Measurements from ENCODE around the gene RINT1. TPM values are rescaled to one million over a fixed set of nuclear protein-coding genes. Genes with fewer than 3 reads are reported as not detected.

The RINT1 gene
- total RNA-seq, 1 donor from 2014 or later: 8.9 TPM

GRCh38 chr7:105580022-105580740, 48.2 kb downstream of the RINT1 start:
- H3K27me3 ChIP-seq: no peaks in the 10 kb centered on the region
- no peaks in the 10 kb centered on the region for H3K4me1 ChIP-seq
- H3K36me3 ChIP-seq: no peaks in the 10 kb centered on the region
- intact Hi-C loops (cut with DNase I): no loop called here
- no peak overlapping the region for H3K4me3 ChIP-seq
- H3K9me3 ChIP-seq: no peaks in the 10 kb centered on the region
- TF ChIP-seq CTCF (IDR thresholded peaks at IDR 0.05): no peak
- no peak for DNase-seq (ENCODE audit: low spot score in 2 of 2)
- no peak overlapping the region for H3K27ac ChIP-seq

GRCh38 chr7:105581066-105581811, 49.2 kb downstream of the RINT1 start, which contains the start of gene EFCAB10:
Gene EFCAB10, minus strand, starts transcription at chr7:105581493. Its CDS starts 30 bp downstream, at chr7:105581463.
- intact Hi-C loops (cut with DNase I): no loop called here
- no peak within 1 kb of the TSS for H3K27ac ChIP-seq
- no peaks in the 10 kb centered on the region for H3K27me3 ChIP-seq
- H3K9me3 ChIP-seq: no peaks in the 10 kb centered on the region
- no peaks in the 10 kb centered on the region for H3K4me1 ChIP-seq
- H3K4me3 ChIP-seq: peak within 1 kb of the TSS; percentile 35 to 36
- no peak for DNase-seq (ENCODE audit: low spot score in 2 of 2)
- no peaks in the 10 kb centered on the region for H3K36me3 ChIP-seq
- no peak for TF ChIP-seq CTCF (IDR thresholded peaks at IDR 0.05)

GRCh38 chr7:105583061-105583460, 51.1 kb downstream of the RINT1 start:
- Histone ChIP-seq H3K27me3 (no peaks in the 10 kb centered on the region), H3K4me3 (no peak overlapping the region), H3K9me3 (no peaks in the 10 kb centered on the region), H3K4me1 (no peaks in the 10 kb centered on the region), H3K36me3 (no peaks in the 10 kb centered on the region), H3K27ac (no peak overlapping the region)
- no peak for TF ChIP-seq CTCF (IDR thresholded peaks at IDR 0.05)
- no peak for DNase-seq (ENCODE audit: low spot score in 2 of 2)
- intact Hi-C loops (cut with DNase I): no loop called here

GRCh38 chr7:105584165-105584564, 52.2 kb downstream of the RINT1 start:
- H3K27ac ChIP-seq: no peak overlapping the region
- no peak for TF ChIP-seq CTCF (IDR thresholded peaks at IDR 0.05)
- H3K27me3 ChIP-seq: no peaks in the 10 kb centered on the region
- DNase-seq (ENCODE audit: low spot score in 2 of 2): no peak
- H3K9me3 ChIP-seq: no peaks in the 10 kb centered on the region
- no peak overlapping the region for H3K4me3 ChIP-seq
- no peaks in the 10 kb centered on the region for H3K4me1 ChIP-seq
- intact Hi-C loops (cut with DNase I): no loop called here
- no peaks in the 10 kb centered on the region for H3K36me3 ChIP-seq

- Histone ChIP-seq H3K36me3 (no peaks in the 10 kb centered on the region), H3K9me3 (no peaks in the 10 kb centered on the region), H3K27ac (no peak overlapping the region), H3K27me3 (no peaks in the 10 kb centered on the region), H3K4me3 (no peak overlapping the region), H3K4me1 (no peaks in the 10 kb centered on the region)
- no peak for DNase-seq (ENCODE audit: low spot score in 2 of 2)
- intact Hi-C loops (cut with DNase I): no loop called here
- TF ChIP-seq CTCF (IDR thresholded peaks at IDR 0.05): no peak
Measured at GRCh38 chr7:105585850-105586500, 54.0 kb downstream of the RINT1 start.
